Activated naive CD4-positive, alpha-beta T cell treated with anti-CD3 and anti-CD28 coated beads, Interleukin-2, amount 50 U/mL, for 16 hours (primary cell): ENCODE results near the gene OSBPL3.

ENCODE experiments used
- DNase-seq: peaks from one replicate; pipeline ENCODE4 v3.0.0-alpha.2; 2020

OSBPL3 gene

DNA sequence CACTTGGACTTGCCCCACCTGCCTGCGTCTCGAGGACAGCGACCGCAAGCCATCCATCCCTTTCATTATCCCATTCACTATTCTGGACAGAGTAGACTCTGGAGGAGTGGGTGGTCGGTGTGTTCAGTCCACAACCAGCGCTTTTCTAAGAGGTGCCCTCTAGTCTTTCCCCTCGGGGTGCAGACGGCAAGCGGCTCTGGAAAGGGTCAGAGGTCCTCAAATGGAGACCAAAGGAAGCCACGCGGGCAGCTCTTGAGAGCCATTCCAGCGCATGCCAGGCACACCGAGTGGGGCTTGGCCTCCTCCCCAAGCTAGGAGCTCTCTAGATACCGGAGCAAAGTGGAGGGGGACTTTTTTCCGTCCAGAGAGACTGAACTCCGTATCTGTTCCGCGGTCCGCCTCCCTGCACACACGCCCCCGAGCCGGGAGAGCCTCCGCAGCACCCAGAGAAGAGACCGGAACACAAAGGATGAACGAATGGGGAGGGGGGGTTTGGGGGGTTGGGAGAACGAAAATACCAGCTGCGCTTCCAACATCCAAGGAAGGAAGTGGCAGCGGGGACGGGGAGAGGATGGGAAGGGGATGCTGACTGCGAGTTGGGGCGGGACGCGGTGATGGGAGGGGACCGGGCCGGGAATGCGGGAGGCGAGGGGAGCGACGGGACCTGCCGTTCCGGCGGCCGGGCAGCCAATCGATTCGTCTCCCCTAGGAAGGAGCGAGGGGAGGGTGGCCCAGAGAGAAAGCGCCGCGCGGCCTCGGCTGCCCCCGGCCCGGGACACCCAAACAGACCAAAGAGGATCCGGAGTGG is 223.2 kb downstream of the OSBPL3 start:
- DNase-seq = peak; percentile 14

DNA sequence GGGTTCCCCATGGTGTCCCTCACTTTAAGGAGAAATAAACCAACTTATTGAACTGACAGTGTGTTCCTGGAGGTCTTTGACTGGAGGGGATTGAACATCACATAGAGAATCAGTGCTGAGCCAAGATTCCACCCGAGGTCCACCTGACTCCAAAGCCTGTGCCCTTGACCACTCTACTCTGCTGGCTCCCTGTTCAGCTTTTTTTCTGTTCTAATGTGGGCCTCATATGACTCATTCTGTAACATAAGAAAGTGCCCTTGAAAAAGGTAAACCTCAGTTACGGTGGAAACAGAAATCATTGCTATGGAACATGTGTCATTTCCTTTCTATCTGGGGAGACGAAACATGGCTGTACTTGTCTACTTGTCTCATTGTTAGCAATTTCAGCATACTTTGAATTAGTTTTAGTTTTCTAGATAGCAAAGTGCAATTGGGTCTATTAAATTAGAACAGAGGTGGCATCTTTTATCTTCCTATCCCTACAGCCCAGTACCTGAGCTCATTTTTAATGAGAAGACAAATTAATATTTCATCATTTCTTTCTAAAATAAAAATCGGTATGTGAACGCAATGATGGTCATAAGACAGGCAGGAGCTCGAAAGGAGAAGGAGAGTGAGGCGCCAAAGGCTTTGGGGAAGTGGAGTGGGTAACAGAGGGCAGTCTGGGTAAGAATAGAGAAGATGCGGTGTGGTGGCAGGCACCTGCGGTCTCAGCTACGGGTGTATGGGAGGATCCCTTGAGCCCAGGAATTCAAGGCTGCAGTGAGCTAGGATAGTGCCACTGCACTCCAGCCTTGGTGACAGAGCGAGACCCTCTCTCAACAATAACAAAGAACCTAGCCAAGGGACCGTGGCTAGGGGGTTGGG is 224.2 kb downstream of the OSBPL3 start:
- DNase-seq = no peak

DNA sequence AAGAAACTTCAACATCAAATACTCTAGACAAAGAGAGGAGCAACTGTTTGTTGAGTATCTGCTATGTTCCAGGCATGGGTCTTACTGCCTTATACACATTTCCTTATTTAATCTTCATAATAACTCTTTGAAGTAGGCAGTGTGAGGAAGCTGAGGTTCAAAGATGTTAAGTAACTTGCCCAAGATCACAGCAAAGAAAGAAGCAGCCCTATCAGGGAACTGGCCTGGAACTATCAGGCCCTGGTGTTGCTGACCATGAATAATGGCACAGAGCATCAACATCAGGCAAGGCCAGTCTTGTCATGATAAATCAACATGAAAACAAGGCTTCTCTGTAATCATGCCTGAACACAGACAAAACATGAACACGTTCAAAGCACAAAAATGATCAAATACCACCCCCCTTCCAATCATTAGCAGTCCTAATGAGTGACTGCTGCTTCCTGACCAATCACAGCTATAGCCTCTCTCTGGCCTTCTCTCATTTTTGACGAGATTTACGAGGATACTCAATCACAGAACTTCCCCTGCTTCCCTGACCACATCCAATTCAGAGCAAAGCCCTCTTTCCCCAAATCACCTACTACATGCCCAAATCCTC is 225.0 kb downstream of the OSBPL3 start:
- DNase-seq = no peak

DNA sequence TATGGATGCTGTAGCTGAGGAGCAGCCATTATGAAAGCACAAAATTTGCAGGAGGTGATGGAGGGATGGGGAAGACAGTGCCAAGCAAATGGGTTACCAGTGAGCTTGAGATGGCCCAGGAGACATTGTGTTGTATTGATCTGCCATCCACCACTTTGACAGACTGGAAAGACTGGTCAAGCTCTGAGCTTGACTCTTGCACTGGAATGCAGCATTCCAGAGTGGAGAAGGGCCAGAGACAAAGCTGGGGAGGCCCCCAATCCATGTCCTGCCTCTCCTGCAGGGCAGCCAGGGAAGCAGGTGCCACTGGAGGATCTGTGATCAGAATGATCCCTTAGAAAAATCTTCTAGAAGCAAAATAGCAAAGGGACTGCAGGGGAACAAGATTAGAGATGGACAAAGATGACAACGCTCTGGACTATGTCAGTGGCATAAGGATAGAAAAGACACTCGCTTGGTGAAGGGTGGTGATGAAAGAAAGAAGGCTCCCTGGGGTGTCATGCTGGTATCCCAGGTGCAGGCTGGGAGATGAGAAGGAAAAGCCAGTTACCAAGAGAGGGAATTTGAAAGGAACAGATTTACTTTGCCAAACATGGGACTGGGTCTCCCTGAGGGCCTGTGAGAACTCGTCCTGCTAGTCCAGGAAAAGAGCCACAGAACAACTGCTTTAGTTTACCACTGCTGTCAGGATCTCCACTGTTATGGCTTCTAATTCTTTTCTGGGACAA is 227.7 kb downstream of the OSBPL3 start:
- no peak for DNase-seq

DNA sequence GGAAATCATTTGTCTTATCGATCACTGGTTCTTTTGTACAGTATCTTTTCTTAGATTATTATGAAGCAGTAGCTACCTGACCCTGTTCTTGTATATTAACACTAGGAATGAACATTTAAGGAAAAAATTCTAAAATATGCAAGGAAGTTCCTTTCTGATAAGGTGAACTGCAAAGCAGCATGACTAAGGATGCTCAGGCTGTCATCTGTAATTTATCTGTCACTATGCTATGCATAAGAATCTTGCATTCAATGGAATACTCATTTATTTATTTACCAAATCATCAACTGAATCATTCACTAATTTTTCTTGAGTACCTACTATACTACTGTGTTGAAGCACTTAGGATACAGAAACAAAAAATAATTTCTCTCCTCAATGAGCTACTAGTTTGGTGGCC is 228.5 kb downstream of the OSBPL3 start:
- DNase-seq = no peak

DNA sequence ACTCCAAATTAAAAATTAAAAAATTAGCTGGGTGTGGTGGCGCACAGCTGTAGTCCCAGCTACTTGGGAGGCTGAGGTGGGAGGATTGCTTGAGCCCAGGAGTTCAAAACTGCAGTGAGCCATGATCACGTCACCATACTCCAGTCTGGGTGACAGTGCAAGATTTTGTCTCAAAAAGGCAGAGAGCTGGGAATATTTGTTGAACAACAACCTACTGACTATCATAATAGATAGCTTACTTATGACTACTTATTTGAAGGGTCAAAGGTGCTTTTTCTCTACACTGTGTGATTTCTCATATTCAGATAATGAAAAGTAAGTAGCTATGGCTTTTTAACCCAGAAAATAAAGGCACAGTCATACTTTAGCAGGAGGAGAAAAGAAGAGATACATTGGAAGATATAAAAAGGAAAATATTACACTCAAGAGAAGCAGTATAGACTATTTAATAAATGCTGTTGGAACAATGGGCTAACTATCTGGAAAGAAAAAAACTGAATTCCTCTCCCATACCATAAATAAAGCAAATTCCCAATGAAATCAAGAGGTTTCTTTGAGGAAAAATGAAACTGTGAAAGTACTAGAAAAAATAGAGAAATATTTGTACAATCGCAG is 229.4 kb downstream of the OSBPL3 start:
- DNase-seq = no peak

DNA sequence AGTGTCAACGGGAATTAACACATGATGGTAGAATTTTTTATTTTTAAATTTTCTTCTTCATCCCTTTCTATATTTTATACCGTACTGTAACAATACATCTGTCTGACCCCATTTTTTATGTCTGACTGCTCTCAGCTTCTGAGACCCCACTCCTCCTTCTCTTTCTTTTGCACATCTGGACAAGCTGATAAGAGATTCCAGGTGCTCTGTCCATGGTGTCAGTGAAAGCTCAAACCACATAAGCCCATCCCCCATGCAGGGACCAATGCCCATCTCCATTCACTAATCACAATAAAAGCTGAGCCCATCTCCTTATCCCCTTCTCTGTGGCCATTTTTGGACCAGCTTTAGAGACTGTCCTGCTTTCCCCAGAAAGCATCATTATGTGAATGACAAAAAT is 231.5 kb downstream of the OSBPL3 start:
- no peak for DNase-seq
